ENCODE measurements around the gene FAM131B. TPM values are rescaled to one million over a fixed set of nuclear protein-coding genes. Genes with fewer than 3 reads are reported as not detected.

FAM131B gene
- total RNA-seq, 1 experiment from 2014 or later: 6.9 TPM

- DNase-seq (no peak), ATAC-seq (no peak)
- Histone ChIP-seq H3K9me2 (replicated peaks; ENCODE audit: low read length) (no peaks in the 10 kb centered on the region), H3K4me3 (ENCODE audit: low read length) (no peak overlapping the region), H3K9me3 (ENCODE audit: low read length) (no peaks in the 10 kb centered on the region), H4K20me1 (ENCODE audit: low read length) (no peaks in the 10 kb centered on the region), H3K9ac (ENCODE audit: low read length) (no peak overlapping the region), H3K36me3 (ENCODE audit: low read depth, low read length) (no peaks in the 10 kb centered on the region), H3K27me3 (ENCODE audit: low read length) (no peaks in the 10 kb centered on the region), H3K79me2 (ENCODE audit: low read length) (no peaks in the 10 kb centered on the region), H3K27ac (ENCODE audit: low read length) (no peak overlapping the region), H3F3A (ENCODE audit: low read length, unreplicated experiment) (no peaks in the 10 kb centered on the region), H3K4me2 (ENCODE audit: low read length) (no peak overlapping the region), H2AFZ (ENCODE audit: low read length) (no peak overlapping the region), H3K4me1 (ENCODE audit: insufficient read depth, low read length) (no peaks in the 10 kb centered on the region)
- intact Hi-C loops (cut with micrococcal nuclease): loop anchor here (10.0 kb wide), 1 partner anchor 181 kb away; no protein-coding TSS in a partner anchor
- no TSS peak for BruUV-seq (replicated peaks)
- POLR2A ChIA-PET (ENCODE audit: unreplicated experiment): no interaction called here
- CTCF ChIA-PET: no interaction called here
- TF ChIP-seq EZH2phosphoT487 (IDR thresholded peaks at IDR 0.05; ENCODE audit: borderline replicate concordance, low read length) (no peak), CTCF (conservative IDR thresholded peaks at IDR 0.05; ENCODE audit: low read depth, low read length) (no peak), EZH2 (IDR thresholded peaks at IDR 0.05; ENCODE audit: low read length, unreplicated experiment) (no peak)
Measured at GRCh38 chr7:143314127-143314526, 48.4 kb downstream of the FAM131B start.

GRCh38 chr7:143308632-143309031 lies 53.9 kb downstream of the FAM131B start:
- H3K79me2 ChIP-seq (ENCODE audit: low read length): no peaks in the 10 kb centered on the region
- BruUV-seq (replicated peaks): no TSS peak
- peaks cover 43% of the 10 kb centered on the region for H3K36me3 ChIP-seq (ENCODE audit: low read depth, low read length)
- no peaks in the 10 kb centered on the region for H3K9me2 ChIP-seq (replicated peaks; ENCODE audit: low read length)
- H3K4me1 ChIP-seq (ENCODE audit: insufficient read depth, low read length): no peaks in the 10 kb centered on the region
- no peak overlapping the region for H2AFZ ChIP-seq (ENCODE audit: low read length)
- no peaks in the 10 kb centered on the region for H3K27me3 ChIP-seq (ENCODE audit: low read length)
- H3K9me3 ChIP-seq (ENCODE audit: low read length): no peaks in the 10 kb centered on the region
- ATAC-seq: no peak
- no peak overlapping the region for H3K4me2 ChIP-seq (ENCODE audit: low read length)
- TF ChIP-seq EZH2 (IDR thresholded peaks at IDR 0.05; ENCODE audit: low read length, unreplicated experiment): no peak
- TF ChIP-seq CTCF (conservative IDR thresholded peaks at IDR 0.05; ENCODE audit: low read depth, low read length): no peak
- TF ChIP-seq EZH2phosphoT487 (IDR thresholded peaks at IDR 0.05; ENCODE audit: borderline replicate concordance, low read length): no peak
- CTCF ChIA-PET: interaction anchor here (1.1 kb wide), 1 partner anchor 68 kb away, joined by 3 read pairs; no protein-coding TSS in a partner anchor
- POLR2A ChIA-PET (ENCODE audit: unreplicated experiment): no interaction called here
- no peaks in the 10 kb centered on the region for H4K20me1 ChIP-seq (ENCODE audit: low read length)
- no peak overlapping the region for H3K27ac ChIP-seq (ENCODE audit: low read length)
- DNase-seq: no peak
- intact Hi-C loops (cut with micrococcal nuclease): loop anchor here (5.0 kb wide), 1 partner anchor 301 kb away; no protein-coding TSS in a partner anchor
- no peaks in the 10 kb centered on the region for H3F3A ChIP-seq (ENCODE audit: low read length, unreplicated experiment)
- H3K4me3 ChIP-seq (ENCODE audit: low read length): no peak overlapping the region
- H3K9ac ChIP-seq (ENCODE audit: low read length): no peak overlapping the region

GRCh38 chr7:143305423-143306070 lies 57.0 kb downstream of the FAM131B start:
- no peak for TF ChIP-seq EZH2 (IDR thresholded peaks at IDR 0.05; ENCODE audit: low read length, unreplicated experiment)
- no peak for TF ChIP-seq EZH2phosphoT487 (IDR thresholded peaks at IDR 0.05; ENCODE audit: borderline replicate concordance, low read length)
- TF ChIP-seq CTCF (conservative IDR thresholded peaks at IDR 0.05; ENCODE audit: low read depth, low read length): peak; percentile 94

More at GRCh38 chr7:143305423-143306070, 57.0 kb downstream of the FAM131B start:
- H3K79me2 ChIP-seq (ENCODE audit: low read length): peaks cover 7% of the 10 kb centered on the region; the same call in 1 of the 2 replicates
- H3K36me3 ChIP-seq (ENCODE audit: low read depth, low read length): peaks cover 65% of the 10 kb centered on the region
- no peak overlapping the region for H2AFZ ChIP-seq (ENCODE audit: low read length)
- H3K4me3 ChIP-seq (ENCODE audit: low read length): no peak overlapping the region
- no peak overlapping the region for H3K4me2 ChIP-seq (ENCODE audit: low read length)
- H3K4me1 ChIP-seq (ENCODE audit: insufficient read depth, low read length): peaks cover 18% of the 10 kb centered on the region
- ChIA-PET POLR2A (ENCODE audit: unreplicated experiment) (no interaction called here), CTCF (interaction anchor here (1.2 kb wide), 1 partner anchor 65 kb away, joined by 5 read pairs; no protein-coding TSS in a partner anchor)
- H4K20me1 ChIP-seq (ENCODE audit: low read length): peaks cover 4% of the 10 kb centered on the region
- H3K9me3 ChIP-seq (ENCODE audit: low read length): no peaks in the 10 kb centered on the region
- BruUV-seq (replicated peaks): TSS peak; percentile 9
- no peaks in the 10 kb centered on the region for H3K27me3 ChIP-seq (ENCODE audit: low read length)
- intact Hi-C loops (cut with micrococcal nuclease): loop anchor here (1.0 to 5.0 kb wide), 3 partner anchors 60 to 298 kb away; no protein-coding TSS in a partner anchor
- ATAC-seq (peak; percentile 65), DNase-seq (peak; percentile 85)
- no peaks in the 10 kb centered on the region for H3K9me2 ChIP-seq (replicated peaks; ENCODE audit: low read length)
- H3K27ac ChIP-seq (ENCODE audit: low read length): no peak overlapping the region
- peaks cover 4% of the 10 kb centered on the region for H3F3A ChIP-seq (ENCODE audit: low read length, unreplicated experiment)
- no peak overlapping the region for H3K9ac ChIP-seq (ENCODE audit: low read length)

Measured in PC-3 (cell line).